Neural progenitor cell (in vitro differentiated cells): Measurements from ENCODE around the gene ABCA8. TPM values are rescaled to one million over a fixed set of nuclear protein-coding genes. Genes with fewer than 3 reads are reported as not detected.

Experiments used
- DNase-seq: peaks from one replicate; pipeline ENCODE4 v3.0.0-alpha.2; 2016; ENCODE audit warnings: low spot score
- H2AFZ ChIP-seq: fragments of 200-600 bp; sonication (generic); replicated peaks from 2 replicates; pipeline ENCODE4 v1.6.1; 2016; ENCODE audit warnings: antibody characterized with exemption
- H3F3A ChIP-seq: fragments of 200-600 bp; sonication (generic); 2 replicates; pipeline ENCODE4 v1.6.1; 2016; ENCODE audit warnings: antibody characterized with exemption, low read depth
- H3K27ac ChIP-seq: fragments of 200-600 bp; sonication (generic); 2 replicates; pipeline ENCODE4 v1.5.1; 2016; ENCODE audit warnings: mild to moderate bottlenecking
- H3K27me3 ChIP-seq: fragments of 200-600 bp; sonication (generic); 2 replicates; pipeline ENCODE4 v1.6.1; 2016; ENCODE audit warnings: mild to moderate bottlenecking, moderate library complexity
- H3K36me3 ChIP-seq: fragments of 200-600 bp; sonication (generic); 2 replicates; pipeline ENCODE4 v1.5.1; 2016
- H3K4me1 ChIP-seq: fragments of 200-600 bp; sonication (generic); 2 replicates; pipeline ENCODE4 v1.6.1; 2016; ENCODE audit warnings: mixed run types
- H3K4me2 ChIP-seq: fragments of 200-600 bp; sonication (generic); 2 replicates; pipeline ENCODE4 v1.6.1; 2016
- H3K4me3 ChIP-seq: fragments of 200-600 bp; sonication (generic); 2 replicates; pipeline ENCODE4 v1.5.1; 2016
- H3K79me2 ChIP-seq: fragments of 200-600 bp; sonication (generic); 2 replicates; pipeline ENCODE4 v1.6.1; 2016; ENCODE audit warnings: low read depth
- H3K9ac ChIP-seq: fragments of 200-600 bp; sonication (generic); 2 replicates; pipeline ENCODE4 v1.6.1; 2016
- H3K9me3 ChIP-seq: fragments of 200-600 bp; sonication (generic); 2 replicates; pipeline ENCODE4 v1.5.1; 2016; ENCODE audit warnings: low read depth
- H4K20me1 ChIP-seq: fragments of 200-600 bp; sonication (generic); 2 replicates; pipeline ENCODE4 v1.6.1; 2016; ENCODE audit warnings: low read depth
- H3K27ac Mint-ChIP-seq: 3 replicates; pipeline ENCODE4 v1.8.0; 2021; ENCODE audit warnings: mixed read lengths
- H3K27me3 Mint-ChIP-seq: 2 replicates; pipeline ENCODE4 v1.8.0; 2022; ENCODE audit warnings: low read depth, mild to moderate bottlenecking, inconsistent platforms, moderate library complexity, mixed read lengths; ENCODE audit not compliant: insufficient read depth
- H3K36me3 Mint-ChIP-seq: 3 replicates; pipeline ENCODE4 v1.8.0; 2021; ENCODE audit warnings: mixed read lengths
- H3K4me1 Mint-ChIP-seq: 3 replicates; pipeline ENCODE4 v1.8.0; 2021; ENCODE audit warnings: mixed read lengths
- H3K4me3 Mint-ChIP-seq: 3 replicates; pipeline ENCODE4 v1.8.0; 2021; ENCODE audit warnings: mild to moderate bottlenecking, moderate library complexity, mixed read lengths
- H3K9me3 Mint-ChIP-seq: 3 replicates; pipeline ENCODE4 v1.8.0; 2020; ENCODE audit warnings: mixed read lengths
- CTCF ChIP-seq: fragments of 200-600 bp; sonication (generic); IDR thresholded peaks from 2 replicates; pipeline ENCODE4 v1.5.1; 2017; ENCODE audit warnings: antibody characterized with exemption, mild to moderate bottlenecking
- EZH2 ChIP-seq: fragments of 200-600 bp; sonication (generic); IDR thresholded peaks from 2 replicates; pipeline ENCODE4 v1.6.1; 2017; ENCODE audit warnings: antibody characterized with exemption, mild to moderate bottlenecking, moderate library complexity
- EZH2phosphoT487 ChIP-seq: fragments of 200-600 bp; sonication (generic); IDR thresholded peaks from 2 replicates; pipeline ENCODE4 v1.6.1; 2017; ENCODE audit warnings: antibody characterized with exemption
- total RNA-seq: library from RNA; depleted of rRNA; stranded (reverse); fragments of >200 nt; gene quantifications from 2 replicates; pipeline ENCODE4 v1.2.3, GENCODE V29; 2015; ENCODE audit warnings: low replicate concordance

The ABCA8 gene
- total RNA-seq, 1 donor from 2014 or later, result not detected

GRCh38 chr17:68853036-68853435 is 102.2 kb downstream of the ABCA8 start:
- Histone ChIP-seq H3F3A (no peaks in the 10 kb centered on the region), H3K9ac (no peak overlapping the region), H3K9me3 (no peaks in the 10 kb centered on the region), H3K27ac (no peak overlapping the region), H3K79me2 (no peaks in the 10 kb centered on the region), H3K36me3 (no peaks in the 10 kb centered on the region), H2AFZ (no peak overlapping the region), H3K27me3 (no peaks in the 10 kb centered on the region), H4K20me1 (no peaks in the 10 kb centered on the region), H3K4me3 (no peak overlapping the region), H3K4me2 (no peak overlapping the region), H3K4me1 (no peaks in the 10 kb centered on the region)
- Mint-ChIP-seq H3K4me3 (no peak overlapping the region), H3K4me1 (peaks cover 6% of the 10 kb centered on the region), H3K36me3 (no peaks in the 10 kb centered on the region), H3K27me3 (no peaks in the 10 kb centered on the region), H3K9me3 (peaks cover 4% of the 10 kb centered on the region), H3K27ac (no peak overlapping the region)
- DNase-seq, result no peak
- TF ChIP-seq EZH2phosphoT487 (no peak), CTCF (no peak), EZH2 (no peak)

GRCh38 chr17:68851890-68852289 is 103.3 kb downstream of the ABCA8 start:
- Histone ChIP-seq H3K9me3 (no peaks in the 10 kb centered on the region), H3F3A (no peaks in the 10 kb centered on the region), H3K9ac (no peak overlapping the region), H3K36me3 (no peaks in the 10 kb centered on the region), H3K4me2 (no peak overlapping the region), H3K4me1 (no peaks in the 10 kb centered on the region), H3K27ac (no peak overlapping the region), H3K4me3 (no peak overlapping the region), H2AFZ (no peak overlapping the region), H4K20me1 (no peaks in the 10 kb centered on the region), H3K27me3 (no peaks in the 10 kb centered on the region), H3K79me2 (no peaks in the 10 kb centered on the region)
- H3K4me3 Mint-ChIP-seq, result no peak overlapping the region
- H3K4me1 Mint-ChIP-seq, result peaks cover 6% of the 10 kb centered on the region
- H3K9me3 Mint-ChIP-seq, result no peaks in the 10 kb centered on the region
- DNase-seq, result no peak
- no peaks in the 10 kb centered on the region for H3K36me3 Mint-ChIP-seq
- no peak overlapping the region for H3K27ac Mint-ChIP-seq
- no peak for TF ChIP-seq EZH2phosphoT487
- TF ChIP-seq CTCF, result no peak
- TF ChIP-seq EZH2, result no peak
- H3K27me3 Mint-ChIP-seq, result no peaks in the 10 kb centered on the region

- H3K27ac Mint-ChIP-seq, result no peak overlapping the region
- no peaks in the 10 kb centered on the region for H3K9me3 ChIP-seq
- H3K4me2 ChIP-seq, result no peak overlapping the region
- DNase-seq, result no peak
- no peaks in the 10 kb centered on the region for H3K4me1 ChIP-seq
- no peak overlapping the region for H3K4me3 Mint-ChIP-seq
- H3K4me3 ChIP-seq, result no peak overlapping the region
- no peaks in the 10 kb centered on the region for H3K27me3 ChIP-seq
- no peak overlapping the region for H3K27ac ChIP-seq
- H3K36me3 Mint-ChIP-seq, result no peaks in the 10 kb centered on the region
- no peak overlapping the region for H2AFZ ChIP-seq
- no peaks in the 10 kb centered on the region for H3K36me3 ChIP-seq
- H3K9me3 Mint-ChIP-seq, result peaks cover 3% of the 10 kb centered on the region
- no peaks in the 10 kb centered on the region for H4K20me1 ChIP-seq
- H3K79me2 ChIP-seq, result no peaks in the 10 kb centered on the region
- no peak overlapping the region for H3K9ac ChIP-seq
- TF ChIP-seq EZH2, result no peak
- peaks cover 6% of the 10 kb centered on the region for H3K4me1 Mint-ChIP-seq
- H3F3A ChIP-seq, result no peaks in the 10 kb centered on the region
- H3K27me3 Mint-ChIP-seq, result no peaks in the 10 kb centered on the region
Observed at GRCh38 chr17:68850749-68851510, 104.3 kb downstream of the ABCA8 start.
